GM18951 (cell line): Measurements from ENCODE around the gene FNDC3B.

ENCODE experiments used
- POLR2A ChIP-seq: IDR thresholded peaks from 4 replicates; pipeline ENCODE4 v1.6.1; 2011; ENCODE audit warnings: mild to moderate bottlenecking; ENCODE audit not compliant: insufficient read length, insufficient read depth; ENCODE audit errors: extremely low read depth
- in situ Hi-C: fragments of 300-500 bp; cut with MboI; formaldehyde crosslinking; loops from one replicate; pipeline ENCODE4 v1.12.0; 2022; ENCODE audit warnings: low sequenced_read_pairs, mixed read lengths, inconsistent platforms; ENCODE audit not compliant: unreplicated experiment

Gene FNDC3B

GRCh38 chr3:172219750-172220149 lies 180.4 kb downstream of the FNDC3B start:
- TF ChIP-seq POLR2A: no peak
- in situ Hi-C loops: no loop called here

- in situ Hi-C loops: no loop called here
- TF ChIP-seq POLR2A: no peak
Observed at GRCh38 chr3:172221547-172221946, 182.2 kb downstream of the FNDC3B start.

GRCh38 chr3:172222478-172223071 lies 183.2 kb downstream of the FNDC3B start:
- in situ Hi-C loops: no loop called here
- TF ChIP-seq POLR2A: no peak

GRCh38 chr3:172223870-172224269 lies 184.5 kb downstream of the FNDC3B start:
- in situ Hi-C loops: no loop called here
- TF ChIP-seq POLR2A: no peak

- in situ Hi-C loops: no loop called here
- no peak for TF ChIP-seq POLR2A
Observed at GRCh38 chr3:172224560-172225214, 185.3 kb downstream of the FNDC3B start.

GRCh38 chr3:172225215-172225707 lies 185.9 kb downstream of the FNDC3B start:
- in situ Hi-C loops: no loop called here
- no peak for TF ChIP-seq POLR2A

GRCh38 chr3:172226831-172227230 lies 187.5 kb downstream of the FNDC3B start:
- in situ Hi-C loops: no loop called here
- no peak for TF ChIP-seq POLR2A

GRCh38 chr3:172227340-172228035 lies 188.1 kb downstream of the FNDC3B start:
- TF ChIP-seq POLR2A: no peak
- in situ Hi-C loops: no loop called here

- TF ChIP-seq POLR2A: no peak
- in situ Hi-C loops: no loop called here
Observed at GRCh38 chr3:172228036-172228415, 188.6 kb downstream of the FNDC3B start.

- in situ Hi-C loops: no loop called here
Observed at GRCh38 chr3:172229462-172229861, 190.1 kb downstream of the FNDC3B start.

GRCh38 chr3:172231318-172231901 lies 192.0 kb downstream of the FNDC3B start:
- in situ Hi-C loops: no loop called here
- TF ChIP-seq POLR2A: no peak

More at GRCh38 chr3:172229462-172229861, 190.1 kb downstream of the FNDC3B start:
- TF ChIP-seq POLR2A: no peak

- TF ChIP-seq POLR2A: no peak
- in situ Hi-C loops: no loop called here
Observed at GRCh38 chr3:172232579-172233212, 193.3 kb downstream of the FNDC3B start.
